ENCODE results near the gene EPGN.

EPGN gene

DNA sequence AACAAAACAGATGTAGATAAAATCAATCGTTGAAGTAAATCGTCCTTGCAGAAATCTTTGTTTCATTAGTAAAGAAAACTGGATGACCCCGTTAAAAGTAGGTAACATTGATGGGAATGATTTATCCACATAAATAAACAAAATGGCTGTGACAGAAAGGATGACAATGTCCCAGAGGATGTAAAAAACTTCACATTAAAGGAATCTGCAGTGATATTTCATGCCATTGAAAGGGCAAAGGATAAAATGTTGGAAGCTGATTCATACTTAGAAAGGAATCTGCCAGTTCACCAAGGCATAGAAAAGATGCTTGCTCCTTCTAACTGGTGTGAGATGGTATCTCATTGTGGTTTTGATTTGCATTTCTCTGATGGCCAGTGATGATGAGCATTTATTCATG, 24.2 kb upstream of the EPGN start:
- Histone ChIP-seq H3K36me3 (replicated peaks; ENCODE audit: low read depth, low read length) (no peaks in the 10 kb centered on the region), H3K9ac (ENCODE audit: low read length) (no peak overlapping the region), H3K27me3 (ENCODE audit: low read depth, low read length) (no peaks in the 10 kb centered on the region), H3K4me2 (ENCODE audit: low read length) (no peak overlapping the region), H3K79me2 (ENCODE audit: low read length) (no peaks in the 10 kb centered on the region), H3K9me3 (ENCODE audit: insufficient read depth, low read length) (no peaks in the 10 kb centered on the region), H2AFZ (ENCODE audit: low read depth, low read length) (no peak overlapping the region), H3K4me3 (ENCODE audit: low read length) (no peak overlapping the region), H3K27ac (ENCODE audit: low read length) (no peak overlapping the region), H3K4me1 (ENCODE audit: low read length) (no peaks in the 10 kb centered on the region), H4K20me1 (ENCODE audit: insufficient read depth, low read length) (no peaks in the 10 kb centered on the region)
- TF ChIP-seq, protein P1, sequence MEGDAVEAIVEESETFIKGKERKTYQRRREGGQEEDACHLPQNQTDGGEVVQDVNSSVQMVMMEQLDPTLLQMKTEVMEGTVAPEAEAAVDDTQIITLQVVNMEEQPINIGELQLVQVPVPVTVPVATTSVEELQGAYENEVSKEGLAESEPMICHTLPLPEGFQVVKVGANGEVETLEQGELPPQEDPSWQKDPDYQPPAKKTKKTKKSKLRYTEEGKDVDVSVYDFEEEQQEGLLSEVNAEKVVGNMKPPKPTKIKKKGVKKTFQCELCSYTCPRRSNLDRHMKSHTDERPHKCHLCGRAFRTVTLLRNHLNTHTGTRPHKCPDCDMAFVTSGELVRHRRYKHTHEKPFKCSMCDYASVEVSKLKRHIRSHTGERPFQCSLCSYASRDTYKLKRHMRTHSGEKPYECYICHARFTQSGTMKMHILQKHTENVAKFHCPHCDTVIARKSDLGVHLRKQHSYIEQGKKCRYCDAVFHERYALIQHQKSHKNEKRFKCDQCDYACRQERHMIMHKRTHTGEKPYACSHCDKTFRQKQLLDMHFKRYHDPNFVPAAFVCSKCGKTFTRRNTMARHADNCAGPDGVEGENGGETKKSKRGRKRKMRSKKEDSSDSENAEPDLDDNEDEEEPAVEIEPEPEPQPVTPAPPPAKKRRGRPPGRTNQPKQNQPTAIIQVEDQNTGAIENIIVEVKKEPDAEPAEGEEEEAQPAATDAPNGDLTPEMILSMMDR (IDR thresholded peaks at IDR 0.05; ENCODE audit: low read depth, low read length), result no peak
- TF ChIP-seq EZH2phosphoT487 (IDR thresholded peaks at IDR 0.05; ENCODE audit: low read depth), result no peak

DNA sequence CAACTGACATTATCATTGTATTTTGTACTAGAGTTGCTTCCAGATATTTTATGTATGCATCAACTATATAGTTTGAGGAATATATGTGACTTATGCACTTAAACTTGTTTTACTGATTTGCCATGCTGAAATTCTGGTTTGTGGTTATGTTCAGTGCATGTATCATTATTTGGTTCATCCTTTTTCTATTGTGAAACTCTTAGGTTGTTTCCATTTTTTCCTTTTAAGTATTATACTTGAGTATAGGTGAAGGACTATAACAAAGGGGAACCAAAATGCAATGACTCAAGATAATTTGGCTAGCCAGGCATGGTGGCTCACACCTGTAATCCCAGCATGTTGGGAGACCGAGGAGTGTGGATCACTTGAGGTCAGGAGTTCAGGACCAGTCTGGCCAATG, 21.1 kb upstream of the EPGN start:
- no peak for TF ChIP-seq EZH2phosphoT487 (IDR thresholded peaks at IDR 0.05; ENCODE audit: low read depth)
- TF ChIP-seq, protein P1 (IDR thresholded peaks at IDR 0.05; ENCODE audit: low read depth, low read length), result no peak
- Histone ChIP-seq H3K79me2 (ENCODE audit: low read length) (no peaks in the 10 kb centered on the region), H3K27ac (ENCODE audit: low read length) (no peak overlapping the region), H3K9ac (ENCODE audit: low read length) (no peak overlapping the region), H3K4me2 (ENCODE audit: low read length) (no peak overlapping the region), H3K9me3 (ENCODE audit: insufficient read depth, low read length) (no peaks in the 10 kb centered on the region), H3K27me3 (ENCODE audit: low read depth, low read length) (no peaks in the 10 kb centered on the region), H3K36me3 (replicated peaks; ENCODE audit: low read depth, low read length) (no peaks in the 10 kb centered on the region), H3K4me3 (ENCODE audit: low read length) (no peak overlapping the region), H3K4me1 (ENCODE audit: low read length) (no peaks in the 10 kb centered on the region), H4K20me1 (ENCODE audit: insufficient read depth, low read length) (no peaks in the 10 kb centered on the region), H2AFZ (ENCODE audit: low read depth, low read length) (no peak overlapping the region)

DNA sequence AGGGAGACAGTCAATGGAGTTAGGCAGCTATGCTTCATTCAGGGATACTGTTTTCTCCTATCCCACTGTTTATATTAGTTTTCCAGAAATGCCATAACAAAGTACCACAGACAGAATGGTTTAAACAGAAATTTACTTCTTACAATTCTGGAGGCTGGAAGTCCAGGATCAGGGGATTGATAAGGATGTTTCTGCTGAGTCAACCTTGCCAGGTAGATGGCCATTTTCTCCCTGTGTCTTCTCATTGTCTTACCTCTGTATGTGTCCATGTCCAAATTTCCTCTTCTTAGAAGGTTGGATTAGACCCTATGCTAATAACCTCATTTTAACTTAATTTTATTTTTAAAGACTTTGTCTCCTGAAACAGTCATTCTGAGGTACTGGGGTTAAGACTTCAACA, 20.5 kb upstream of the EPGN start:
- Histone ChIP-seq H3K79me2 (ENCODE audit: low read length) (no peaks in the 10 kb centered on the region), H3K4me1 (ENCODE audit: low read length) (no peaks in the 10 kb centered on the region), H3K27me3 (ENCODE audit: low read depth, low read length) (no peaks in the 10 kb centered on the region), H3K4me3 (ENCODE audit: low read length) (no peak overlapping the region), H3K27ac (ENCODE audit: low read length) (no peak overlapping the region), H2AFZ (ENCODE audit: low read depth, low read length) (no peak overlapping the region), H3K9ac (ENCODE audit: low read length) (no peak overlapping the region), H3K4me2 (ENCODE audit: low read length) (no peak overlapping the region), H4K20me1 (ENCODE audit: insufficient read depth, low read length) (no peaks in the 10 kb centered on the region), H3K9me3 (ENCODE audit: insufficient read depth, low read length) (no peaks in the 10 kb centered on the region), H3K36me3 (replicated peaks; ENCODE audit: low read depth, low read length) (no peaks in the 10 kb centered on the region)
- no peak for TF ChIP-seq EZH2phosphoT487 (IDR thresholded peaks at IDR 0.05; ENCODE audit: low read depth)
- TF ChIP-seq, protein P1 (IDR thresholded peaks at IDR 0.05; ENCODE audit: low read depth, low read length), result no peak

DNA sequence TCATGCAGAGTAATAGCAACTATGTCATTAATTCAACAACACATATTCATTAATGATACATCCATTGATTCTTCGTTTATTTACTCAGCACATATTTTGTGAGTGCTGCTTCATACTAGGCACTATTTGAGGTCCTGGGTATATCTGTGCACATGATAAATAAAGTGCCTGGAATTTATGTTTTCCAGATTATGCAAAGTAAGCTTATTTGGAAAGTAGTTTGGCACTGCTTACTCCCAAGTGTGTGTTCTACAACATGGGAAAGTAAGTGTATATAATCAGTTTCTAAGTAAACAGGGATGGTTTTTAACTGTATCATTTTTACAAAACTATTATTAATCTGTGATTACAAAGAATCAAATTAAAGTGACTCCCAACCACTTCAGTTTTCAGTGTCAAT, 16.8 kb upstream of the EPGN start:
- Histone ChIP-seq H3K9ac (ENCODE audit: low read length) (no peak overlapping the region), H3K79me2 (ENCODE audit: low read length) (no peaks in the 10 kb centered on the region), H3K4me2 (ENCODE audit: low read length) (no peak overlapping the region), H3K4me3 (ENCODE audit: low read length) (no peak overlapping the region), H3K36me3 (replicated peaks; ENCODE audit: low read depth, low read length) (no peaks in the 10 kb centered on the region), H3K27ac (ENCODE audit: low read length) (no peak overlapping the region), H4K20me1 (ENCODE audit: insufficient read depth, low read length) (no peaks in the 10 kb centered on the region), H2AFZ (ENCODE audit: low read depth, low read length) (no peak overlapping the region), H3K27me3 (ENCODE audit: low read depth, low read length) (no peaks in the 10 kb centered on the region), H3K9me3 (ENCODE audit: insufficient read depth, low read length) (no peaks in the 10 kb centered on the region), H3K4me1 (ENCODE audit: low read length) (peaks cover 10% of the 10 kb centered on the region)
- TF ChIP-seq, protein P1 (IDR thresholded peaks at IDR 0.05; ENCODE audit: low read depth, low read length), result no peak
- no peak for TF ChIP-seq EZH2phosphoT487 (IDR thresholded peaks at IDR 0.05; ENCODE audit: low read depth)

Data from OCI-LY3 (cell line).